ENCODE data around the gene ITPKA. TPM values are rescaled to one million over a fixed set of nuclear protein-coding genes. Genes with fewer than 3 reads are reported as not detected.

ITPKA gene
- total RNA-seq, result 3.5 and 7.7 TPM in 2 replicates

DNA sequence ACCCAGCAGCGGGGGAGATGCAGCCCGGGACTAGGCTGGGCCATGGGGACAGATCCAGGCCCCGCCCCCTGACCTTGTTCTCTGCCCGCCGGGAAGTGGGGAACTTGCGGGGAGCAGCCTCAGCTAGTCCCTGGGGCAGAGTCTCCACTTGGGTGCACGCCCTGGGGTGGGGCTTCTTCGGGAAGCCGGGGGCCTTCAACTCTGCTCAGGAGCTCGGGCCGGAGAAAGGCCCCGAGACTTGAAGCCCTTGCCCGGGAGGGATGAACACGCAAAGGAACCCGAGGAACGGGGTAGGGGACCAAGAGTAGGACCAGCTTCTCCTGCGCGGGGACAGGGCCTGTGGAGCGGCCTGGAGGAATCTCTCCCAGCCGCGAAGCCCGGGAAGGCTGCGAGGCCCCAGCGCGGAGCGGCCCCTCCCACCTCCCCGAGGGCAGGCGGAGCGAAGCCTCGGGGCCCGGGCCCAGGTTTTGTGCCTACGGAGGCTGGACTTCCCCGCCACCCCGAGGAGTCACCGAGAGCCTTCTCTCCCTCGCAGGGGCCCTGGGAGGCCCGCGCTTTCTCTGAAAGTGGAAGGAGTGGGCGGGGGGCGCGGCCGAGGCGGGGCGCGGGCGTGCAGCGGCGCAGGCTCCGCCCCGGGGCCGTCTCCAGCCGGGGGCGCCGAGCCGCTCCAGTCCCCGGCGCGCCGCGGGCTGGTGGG lies at the start of gene ITPKA:
TSS of gene ITPKA (plus strand) at position 670 of the 697 bp plus-strand sequence. CDS start 54 bp downstream, outside the sequence.

GRCh38 chr15:41513506-41514227 lies 20.0 kb downstream of the ITPKA start, which contains the start of gene LTK:
LTK (minus strand) TSS chr15:41513827; CDS start chr15:41513709, 118 bp downstream.

Small RNAs within 50 kb of the gene (small RNA-seq; reads per million reads assigned to genes)
- not detected for gene RNU6-1169P (ENCODE audit: low replicate concordance)

Other genes with a start within 250 kb of the ITPKA start
- 0.22 and 12.3 TPM in 2 replicates for gene OIP5, start 161.3 kb upstream of the ITPKA start, total RNA-seq
- 3.5 and 82.5 TPM in 2 replicates for gene NUSAP1, start 161.0 kb upstream of the ITPKA start, total RNA-seq
- gene NDUFAF1, start 91.4 kb upstream of the ITPKA start, total RNA-seq, result 17.5 and 19.6 TPM in 2 replicates
- gene RTF1, start 76.8 kb upstream of the ITPKA start, total RNA-seq, result 23.0 and 27.5 TPM in 2 replicates
- gene LTK, start 20.0 kb downstream of the ITPKA start, total RNA-seq, result 3.9 and 7.3 TPM in 2 replicates
- gene RPAP1, start 50.4 kb downstream of the ITPKA start, total RNA-seq, result 20.4 and 21.3 TPM in 2 replicates
- gene TYRO3, start 65.3 kb downstream of the ITPKA start, total RNA-seq, result 7.7 and 13.6 TPM in 2 replicates
- 29.1 and 40.8 TPM in 2 replicates for gene MGA, start 166.5 kb downstream of the ITPKA start, total RNA-seq

All from placental pericyte (primary cell).